ENCODE measurements around the gene SLC4A2. TPM values are rescaled to one million over a fixed set of nuclear protein-coding genes. Genes with fewer than 3 reads are reported as not detected.
"Not testable (repeated sequence)": the region's sequence is repeated elsewhere in the genome, so short reads cannot be mapped to it uniquely, and the experiment has no call there.

SLC4A2 gene, protein sequence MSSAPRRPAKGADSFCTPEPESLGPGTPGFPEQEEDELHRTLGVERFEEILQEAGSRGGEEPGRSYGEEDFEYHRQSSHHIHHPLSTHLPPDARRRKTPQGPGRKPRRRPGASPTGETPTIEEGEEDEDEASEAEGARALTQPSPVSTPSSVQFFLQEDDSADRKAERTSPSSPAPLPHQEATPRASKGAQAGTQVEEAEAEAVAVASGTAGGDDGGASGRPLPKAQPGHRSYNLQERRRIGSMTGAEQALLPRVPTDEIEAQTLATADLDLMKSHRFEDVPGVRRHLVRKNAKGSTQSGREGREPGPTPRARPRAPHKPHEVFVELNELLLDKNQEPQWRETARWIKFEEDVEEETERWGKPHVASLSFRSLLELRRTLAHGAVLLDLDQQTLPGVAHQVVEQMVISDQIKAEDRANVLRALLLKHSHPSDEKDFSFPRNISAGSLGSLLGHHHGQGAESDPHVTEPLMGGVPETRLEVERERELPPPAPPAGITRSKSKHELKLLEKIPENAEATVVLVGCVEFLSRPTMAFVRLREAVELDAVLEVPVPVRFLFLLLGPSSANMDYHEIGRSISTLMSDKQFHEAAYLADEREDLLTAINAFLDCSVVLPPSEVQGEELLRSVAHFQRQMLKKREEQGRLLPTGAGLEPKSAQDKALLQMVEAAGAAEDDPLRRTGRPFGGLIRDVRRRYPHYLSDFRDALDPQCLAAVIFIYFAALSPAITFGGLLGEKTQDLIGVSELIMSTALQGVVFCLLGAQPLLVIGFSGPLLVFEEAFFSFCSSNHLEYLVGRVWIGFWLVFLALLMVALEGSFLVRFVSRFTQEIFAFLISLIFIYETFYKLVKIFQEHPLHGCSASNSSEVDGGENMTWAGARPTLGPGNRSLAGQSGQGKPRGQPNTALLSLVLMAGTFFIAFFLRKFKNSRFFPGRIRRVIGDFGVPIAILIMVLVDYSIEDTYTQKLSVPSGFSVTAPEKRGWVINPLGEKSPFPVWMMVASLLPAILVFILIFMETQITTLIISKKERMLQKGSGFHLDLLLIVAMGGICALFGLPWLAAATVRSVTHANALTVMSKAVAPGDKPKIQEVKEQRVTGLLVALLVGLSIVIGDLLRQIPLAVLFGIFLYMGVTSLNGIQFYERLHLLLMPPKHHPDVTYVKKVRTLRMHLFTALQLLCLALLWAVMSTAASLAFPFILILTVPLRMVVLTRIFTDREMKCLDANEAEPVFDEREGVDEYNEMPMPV
- 286 and 311 TPM in 2 replicates for total RNA-seq (2014; rRNA removed; shearing (Covaris generic))
- polyA plus RNA-seq (2015; cell fraction: cytosol; rRNA removed), result 445 and 568 TPM in 2 replicates
- polyA plus RNA-seq (2015; cell fraction: nucleus; rRNA removed), result 1,161 and 1,423 TPM in 2 replicates

DNA sequence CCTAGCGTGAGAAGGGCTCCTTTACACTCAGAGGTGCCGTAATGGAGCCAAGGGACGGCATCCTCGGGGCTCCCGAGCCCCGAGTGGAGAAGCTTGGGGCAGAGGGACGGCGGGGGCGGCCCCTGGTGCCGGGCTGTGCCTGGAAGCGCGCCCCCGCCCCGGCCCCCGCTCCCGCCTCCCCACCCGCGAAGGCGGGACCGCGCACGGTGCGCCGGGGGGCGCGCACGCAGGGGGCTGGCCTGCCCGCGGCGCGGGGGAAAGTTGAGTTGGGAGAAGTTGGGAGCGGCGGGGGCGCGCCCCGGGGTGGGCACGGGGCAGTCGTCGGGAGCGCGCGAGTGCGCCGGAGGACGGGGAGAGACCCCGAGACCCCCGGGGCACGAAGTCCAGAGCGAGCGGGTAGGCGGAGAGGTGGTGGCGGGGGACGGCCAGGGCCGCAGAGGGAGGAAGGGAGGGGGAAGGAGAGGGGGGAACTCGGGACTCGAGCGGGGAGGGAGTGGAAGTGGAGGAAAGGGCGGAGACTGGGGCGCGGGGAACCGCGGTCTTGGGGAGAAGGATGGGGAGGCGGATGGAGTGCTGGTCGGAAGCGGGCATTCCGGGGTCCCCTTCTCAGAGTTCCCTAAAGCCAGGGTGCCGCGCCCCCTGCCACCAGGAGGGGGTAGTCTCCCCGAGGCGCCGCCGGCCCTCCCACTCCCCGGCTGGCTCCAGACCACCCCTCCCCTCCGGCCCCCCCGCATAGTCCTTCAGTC is at the start of gene SLC4A2:
SLC4A2 (plus strand) TSS at position 223 of the 746 bp plus-strand sequence. CDS start 2,399 bp downstream, outside the sequence.
- DNase-seq (ENCODE audit: low read depth, low spot score), result peak; percentile 80
- in situ Hi-C loops (cut with HindIII; ENCODE audit: low pct_unique_long_range_greater_than_20kb, low sequenced_read_pairs), result no loop called here

DNA sequence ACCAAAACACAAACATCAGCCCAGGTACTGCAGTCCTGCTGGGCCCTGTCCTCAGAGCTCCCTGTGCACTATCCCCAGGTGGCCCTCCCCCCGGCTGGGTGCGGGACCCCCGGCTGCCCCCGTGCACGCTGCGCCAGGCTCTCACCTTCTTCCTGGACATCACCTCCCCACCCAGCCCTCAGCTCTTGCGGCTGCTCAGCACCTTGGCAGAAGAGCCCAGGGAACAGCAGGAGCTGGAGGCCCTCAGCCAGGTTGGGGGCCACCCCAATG is 49.4 kb upstream of the SLC4A2 start:
- no peak for DNase-seq (ENCODE audit: low read depth, low spot score)
- in situ Hi-C loops (cut with HindIII; ENCODE audit: low pct_unique_long_range_greater_than_20kb, low sequenced_read_pairs), result no loop called here

DNA sequence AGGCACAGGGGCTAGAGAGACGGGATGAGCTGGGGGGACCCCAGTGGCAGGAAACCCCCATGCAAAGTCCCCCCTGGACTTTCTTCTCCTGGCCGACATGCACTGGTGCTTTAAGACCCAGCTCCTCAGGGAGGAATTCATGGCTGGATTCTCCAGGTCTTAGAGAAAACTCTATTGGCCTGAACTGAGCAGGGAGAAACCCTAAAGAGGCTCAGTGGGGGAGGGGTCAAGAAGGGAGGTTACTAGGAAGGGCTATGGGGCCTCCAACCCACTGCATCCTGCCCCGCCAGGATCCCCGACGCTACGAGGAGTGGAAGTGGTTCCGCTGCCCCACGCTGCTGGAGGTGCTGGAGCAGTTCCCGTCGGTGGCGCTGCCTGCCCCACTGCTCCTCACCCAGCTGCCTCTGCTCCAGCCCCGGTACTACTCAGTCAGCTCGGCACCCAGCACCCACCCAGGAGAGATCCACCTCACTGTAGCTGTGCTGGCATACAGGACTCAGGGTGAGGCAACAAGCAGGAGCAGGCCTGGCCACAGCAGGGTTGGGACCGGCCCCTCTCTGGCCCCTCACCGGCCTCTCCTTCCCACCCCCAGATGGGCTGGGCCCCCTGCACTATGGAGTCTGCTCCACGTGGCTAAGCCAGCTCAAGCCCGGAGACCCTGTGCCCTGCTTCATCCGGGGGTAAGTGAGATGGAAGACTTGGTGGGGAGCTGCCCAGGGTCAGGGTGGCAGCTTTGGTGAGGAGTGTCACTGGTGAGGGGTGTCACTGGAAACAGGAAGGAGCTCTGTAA is 48.9 kb upstream of the SLC4A2 start:
- in situ Hi-C loops (cut with HindIII; ENCODE audit: low pct_unique_long_range_greater_than_20kb, low sequenced_read_pairs), result no loop called here
- no peak for DNase-seq (ENCODE audit: low read depth, low spot score)

DNA sequence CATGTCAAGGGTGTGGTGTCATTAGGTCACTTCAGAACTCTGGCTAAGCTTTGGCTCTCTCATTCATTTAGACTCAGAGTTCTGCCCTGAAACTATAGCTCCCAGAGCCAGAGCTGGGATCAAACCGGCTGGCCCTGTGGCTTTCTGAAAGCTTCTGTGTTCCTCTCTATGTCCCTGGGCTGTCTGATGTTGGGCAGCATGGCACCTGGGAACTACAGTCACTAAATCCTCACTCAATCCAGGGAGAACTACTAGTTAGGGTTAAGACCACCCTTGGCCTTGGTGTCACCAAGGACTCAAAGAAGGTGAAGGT is 48.3 kb upstream of the SLC4A2 start:
- DNase-seq (ENCODE audit: low read depth, low spot score), result no peak
- in situ Hi-C loops (cut with HindIII; ENCODE audit: low pct_unique_long_range_greater_than_20kb, low sequenced_read_pairs), result no loop called here

DNA sequence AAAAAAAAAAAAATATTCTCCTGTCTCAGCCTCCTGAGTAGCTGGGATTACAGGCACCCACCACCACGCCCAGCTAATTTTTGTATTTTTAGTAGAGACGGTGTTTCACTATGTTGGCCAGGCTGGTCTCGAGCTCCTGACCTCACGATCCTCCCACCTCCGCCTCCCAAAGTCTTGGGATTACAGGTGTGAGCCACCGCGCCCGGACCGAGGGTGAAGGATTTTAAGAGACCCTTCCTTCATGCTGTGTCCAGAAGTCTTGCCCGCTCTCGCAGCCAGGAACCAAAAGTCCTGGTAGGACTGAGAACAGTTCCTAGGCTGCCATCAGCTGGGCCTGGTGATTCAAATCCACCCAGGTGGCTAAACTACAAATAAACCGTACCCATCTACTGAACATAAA is 47.8 kb upstream of the SLC4A2 start:
- in situ Hi-C loops (cut with HindIII; ENCODE audit: low pct_unique_long_range_greater_than_20kb, low sequenced_read_pairs); DNase-seq (ENCODE audit: low read depth, low spot score): not testable (repeated sequence)

DNA sequence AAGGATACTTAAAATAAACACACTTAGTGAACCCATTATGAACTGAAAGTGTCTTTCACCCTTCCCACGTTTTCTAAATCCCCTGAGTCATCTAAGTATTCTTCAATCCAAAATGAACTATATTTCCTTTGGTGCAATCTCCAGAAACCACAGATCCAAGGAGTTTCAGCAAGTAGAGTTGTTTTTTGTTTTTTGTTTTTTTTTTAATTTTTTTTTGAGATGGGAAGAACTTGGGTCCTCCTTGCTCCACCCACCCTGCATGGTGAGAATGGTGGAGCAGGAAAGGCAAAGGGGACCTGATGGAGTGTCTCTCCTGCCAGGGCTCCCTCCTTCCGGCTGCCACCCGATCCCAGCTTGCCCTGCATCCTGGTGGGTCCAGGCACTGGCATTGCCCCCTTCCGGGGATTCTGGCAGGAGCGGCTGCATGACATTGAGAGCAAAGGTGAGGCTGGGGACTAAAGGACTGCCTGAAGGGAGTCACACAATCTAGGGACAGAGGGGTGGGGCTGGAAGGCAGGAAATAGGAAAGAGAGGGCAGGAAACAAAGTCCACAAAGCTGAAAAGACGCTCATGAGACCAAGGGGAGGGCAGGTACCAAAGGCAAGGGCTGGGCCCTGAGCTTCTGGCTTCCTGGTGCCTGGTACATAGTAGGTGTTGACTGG is 47.2 kb upstream of the SLC4A2 start:
- DNase-seq (ENCODE audit: low read depth, low spot score), result no peak
- in situ Hi-C loops (cut with HindIII; ENCODE audit: low pct_unique_long_range_greater_than_20kb, low sequenced_read_pairs), result no loop called here

DNA sequence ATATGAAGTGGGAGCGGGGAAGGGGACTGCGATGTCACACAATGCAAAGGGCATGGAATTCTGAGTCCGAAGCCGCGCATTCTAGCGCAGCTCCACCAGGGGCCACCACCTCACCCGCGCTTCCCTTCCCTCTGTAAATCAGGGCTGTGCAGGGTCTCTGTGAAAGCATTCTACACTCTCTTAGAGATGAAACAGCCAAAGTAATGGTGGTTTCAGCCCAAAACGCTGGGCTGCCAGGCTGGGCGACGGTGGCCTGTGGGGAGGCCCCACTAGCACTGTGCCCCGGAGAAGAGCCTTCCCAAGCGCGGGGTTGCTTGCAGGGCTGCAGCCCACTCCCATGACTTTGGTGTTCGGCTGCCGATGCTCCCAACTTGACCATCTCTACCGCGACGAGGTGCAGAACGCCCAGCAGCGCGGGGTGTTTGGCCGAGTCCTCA is 46.5 kb upstream of the SLC4A2 start:
- in situ Hi-C loops (cut with HindIII; ENCODE audit: low pct_unique_long_range_greater_than_20kb, low sequenced_read_pairs), result no loop called here
- peak; percentile 66 for DNase-seq (ENCODE audit: low read depth, low spot score)

DNA sequence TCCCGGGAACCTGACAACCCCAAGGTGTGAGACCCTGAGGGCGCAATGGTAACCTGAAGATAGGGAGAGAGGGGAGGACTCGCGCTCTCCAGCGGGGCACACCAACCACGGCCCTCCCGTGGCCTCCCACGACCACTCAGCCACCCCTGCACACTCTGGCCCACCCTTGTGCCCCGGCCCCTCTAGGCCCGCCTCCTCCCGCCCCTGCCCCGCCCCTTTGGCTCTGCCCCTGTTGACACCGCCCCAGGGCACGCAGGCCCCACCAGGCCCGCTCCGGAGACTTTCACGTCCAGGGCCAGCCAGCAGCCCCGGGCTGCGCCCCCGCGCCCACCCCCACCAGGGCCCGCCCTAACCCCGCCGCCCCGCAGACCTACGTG is 46.0 kb upstream of the SLC4A2 start:
- DNase-seq (ENCODE audit: low read depth, low spot score), result no peak
- in situ Hi-C loops (cut with HindIII; ENCODE audit: low pct_unique_long_range_greater_than_20kb, low sequenced_read_pairs), result no loop called here

DNA sequence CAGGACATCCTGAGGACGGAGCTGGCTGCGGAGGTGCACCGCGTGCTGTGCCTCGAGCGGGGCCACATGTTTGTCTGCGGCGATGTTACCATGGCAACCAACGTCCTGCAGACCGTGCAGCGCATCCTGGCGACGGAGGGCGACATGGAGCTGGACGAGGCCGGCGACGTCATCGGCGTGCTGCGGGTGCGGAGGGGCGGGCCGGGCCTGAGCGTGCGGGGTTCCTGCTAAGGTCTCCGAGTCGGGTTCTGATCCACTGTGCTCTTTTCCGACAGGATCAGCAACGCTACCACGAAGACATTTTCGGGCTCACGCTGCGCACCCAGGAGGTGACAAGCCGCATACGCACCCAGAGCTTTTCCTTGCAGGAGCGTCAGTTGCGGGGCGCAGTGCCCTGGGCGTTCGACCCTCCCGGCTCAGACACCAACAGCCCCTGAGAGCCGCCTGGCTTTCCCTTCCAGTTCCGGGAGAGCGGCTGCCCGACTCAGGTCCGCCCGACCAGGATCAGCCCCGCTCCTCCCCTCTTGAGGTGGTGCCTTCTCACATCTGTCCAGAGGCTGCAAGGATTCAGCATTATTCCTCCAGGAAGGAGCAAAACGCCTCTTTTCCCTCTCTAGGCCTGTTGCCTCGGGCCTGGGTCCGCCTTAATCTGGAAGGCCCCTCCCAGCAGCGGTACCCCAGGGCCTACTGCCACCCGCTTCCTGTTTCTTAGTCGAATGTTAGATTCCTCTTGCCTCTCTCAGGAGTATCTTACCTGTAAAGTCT is 45.5 kb upstream of the SLC4A2 start:
- no peak for DNase-seq (ENCODE audit: low read depth, low spot score)

DNA sequence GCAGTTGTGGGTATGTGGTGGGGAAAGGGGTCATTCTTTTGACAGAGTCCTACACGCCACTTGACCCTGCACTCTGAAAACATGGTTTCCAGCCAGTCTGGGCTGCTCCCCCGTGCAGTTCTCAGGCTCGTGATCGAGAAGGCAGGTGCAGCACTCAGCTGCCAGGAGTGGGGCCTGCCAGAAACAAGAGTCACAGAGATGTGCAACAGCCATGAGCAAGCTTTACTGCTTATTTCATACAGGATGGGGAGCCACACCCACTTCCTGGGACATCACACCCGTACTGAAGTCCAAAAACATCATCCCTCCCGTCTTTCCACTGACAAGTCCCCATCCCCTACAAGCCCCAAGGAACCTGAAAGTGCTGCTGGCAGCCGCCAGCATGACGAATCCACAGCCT is 44.4 kb upstream of the SLC4A2 start:
- in situ Hi-C loops (cut with HindIII; ENCODE audit: low pct_unique_long_range_greater_than_20kb, low sequenced_read_pairs), result no loop called here
- no peak for DNase-seq (ENCODE audit: low read depth, low spot score)

More for the DNA sequence above, 45.5 kb upstream of the SLC4A2 start:
- in situ Hi-C loops (cut with HindIII; ENCODE audit: low pct_unique_long_range_greater_than_20kb, low sequenced_read_pairs), result no loop called here

DNA sequence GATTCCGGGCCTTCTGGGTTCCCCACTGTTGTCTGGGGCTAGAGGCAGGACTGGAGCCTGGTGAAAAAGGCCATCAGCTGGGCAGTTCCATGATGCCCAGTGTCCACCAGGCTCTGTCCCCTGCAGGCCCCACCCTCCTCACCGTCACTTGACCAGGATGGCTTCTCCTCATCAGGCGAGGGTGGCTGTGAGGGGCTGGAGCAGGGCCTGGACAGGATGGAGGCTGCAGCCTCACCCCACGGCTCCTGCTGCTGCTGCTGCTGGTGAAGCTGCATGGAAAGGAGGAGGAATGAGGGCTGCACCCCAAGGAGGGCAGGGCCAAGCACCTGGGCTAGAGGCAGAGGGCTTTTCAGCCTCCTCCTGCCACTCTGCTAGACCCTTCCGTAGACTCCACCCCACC is 43.4 kb upstream of the SLC4A2 start:
- DNase-seq (ENCODE audit: low read depth, low spot score), result no peak
- in situ Hi-C loops (cut with HindIII; ENCODE audit: low pct_unique_long_range_greater_than_20kb, low sequenced_read_pairs), result no loop called here

DNA sequence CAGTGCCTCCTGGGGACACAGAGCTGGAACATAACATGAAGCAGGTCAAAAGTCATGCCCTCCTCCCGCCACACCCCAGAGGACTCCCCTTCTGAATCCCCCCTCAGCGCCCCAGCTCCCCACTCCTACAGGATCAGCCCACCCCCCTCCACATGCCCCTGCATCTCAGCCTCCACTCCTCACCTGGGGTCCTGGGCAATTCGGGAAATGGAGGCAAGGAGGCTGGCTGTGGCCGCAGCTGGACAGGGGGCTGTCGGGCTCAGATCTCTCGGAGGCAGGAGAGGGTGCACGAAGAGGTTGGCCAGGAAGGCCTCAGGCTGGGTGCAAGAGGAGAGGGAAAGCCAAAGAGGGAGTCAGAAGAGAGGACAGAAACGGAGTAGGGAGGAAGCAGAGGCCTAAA is 42.9 kb upstream of the SLC4A2 start:
- DNase-seq (ENCODE audit: low read depth, low spot score), result no peak
- in situ Hi-C loops (cut with HindIII; ENCODE audit: low pct_unique_long_range_greater_than_20kb, low sequenced_read_pairs), result no loop called here

DNA sequence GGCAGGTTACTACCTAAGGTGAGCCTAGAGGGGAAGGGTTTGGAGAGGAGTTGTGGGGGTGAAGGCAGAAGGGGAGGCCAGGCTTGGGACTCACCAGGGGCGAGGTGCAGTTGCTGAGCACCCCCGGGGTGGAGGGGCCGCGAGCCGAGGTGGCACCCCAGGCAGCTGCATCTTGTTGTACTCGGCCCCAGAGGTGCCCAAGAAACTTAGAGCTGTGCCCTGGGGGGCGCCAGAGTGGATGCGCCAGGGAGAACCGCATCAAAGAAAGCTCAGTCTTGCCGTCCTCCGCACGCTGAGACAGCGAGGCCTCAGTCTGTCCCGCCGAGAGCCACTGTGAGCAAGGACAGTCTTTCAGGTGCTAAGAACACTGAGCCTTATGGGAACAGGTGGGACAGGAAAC is 42.4 kb upstream of the SLC4A2 start:
- in situ Hi-C loops (cut with HindIII; ENCODE audit: low pct_unique_long_range_greater_than_20kb, low sequenced_read_pairs), result no loop called here
- no peak for DNase-seq (ENCODE audit: low read depth, low spot score)

DNA sequence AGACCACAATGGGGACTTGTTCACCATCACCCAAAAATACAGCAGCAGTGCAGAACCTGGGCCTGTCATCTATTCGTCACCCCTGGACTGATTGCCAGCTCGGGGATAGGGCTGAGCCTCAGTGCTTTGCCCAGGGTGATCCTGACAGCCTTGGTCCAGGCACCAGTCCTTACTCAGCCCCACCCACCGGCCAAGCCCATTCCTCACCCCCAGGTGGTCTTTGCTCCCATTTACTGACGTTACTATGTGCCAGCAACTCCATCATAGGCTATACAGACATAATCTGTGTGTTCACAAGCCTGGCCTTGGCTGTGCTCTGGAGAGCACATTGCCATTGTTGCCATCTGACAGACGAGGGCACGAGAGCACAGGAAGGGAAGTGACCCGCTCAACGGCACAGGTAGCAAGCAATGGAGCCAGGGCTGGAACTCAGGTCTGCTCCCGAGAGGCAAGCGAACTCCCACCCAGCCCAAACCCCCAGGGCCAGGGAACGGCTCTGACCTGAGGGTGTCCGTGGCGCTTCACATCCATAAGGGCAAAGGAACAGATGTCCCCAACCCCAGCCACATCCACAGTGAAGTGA is 41.9 kb upstream of the SLC4A2 start:
- in situ Hi-C loops (cut with HindIII; ENCODE audit: low pct_unique_long_range_greater_than_20kb, low sequenced_read_pairs), result no loop called here
- DNase-seq (ENCODE audit: low read depth, low spot score), result no peak

DNA sequence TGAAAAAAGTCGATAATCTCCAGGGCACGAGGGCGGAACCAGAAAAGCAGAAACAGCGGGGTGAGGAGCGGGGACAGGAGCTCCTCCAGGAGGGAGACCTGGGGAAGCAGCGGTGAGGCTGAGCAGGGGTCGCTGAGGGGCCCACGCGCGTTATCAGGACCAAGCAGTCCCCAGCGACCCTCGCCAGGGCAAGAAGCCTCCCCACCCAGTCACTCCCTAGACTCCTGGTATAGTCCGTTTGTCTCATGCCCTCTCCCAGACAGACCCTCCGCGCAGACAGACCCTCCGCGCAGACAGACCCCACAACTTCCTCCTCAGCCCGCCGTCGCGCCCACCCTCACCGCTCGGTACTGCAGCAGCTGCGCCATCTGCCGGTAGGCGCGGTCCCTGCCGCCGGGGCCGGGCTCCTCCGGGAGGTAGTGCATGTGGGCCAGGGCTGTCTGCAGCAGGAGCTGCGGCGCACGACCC is 41.4 kb upstream of the SLC4A2 start:
- peak; percentile 66 for DNase-seq (ENCODE audit: low read depth, low spot score)
- in situ Hi-C loops (cut with HindIII; ENCODE audit: low pct_unique_long_range_greater_than_20kb, low sequenced_read_pairs), result no loop called here
